Activated CD4-positive, CD25-positive, alpha-beta regulatory T cell treated with anti-CD3 and anti-CD28 coated beads, Interleukin-2, amount 50 U/mL, for 72 hours (primary cell): ENCODE measurements around the gene CUX1.
A peak's percentile ranks its signal among the peaks of the same experiment; 100 is the strongest.
"Not testable (repeated sequence)": the region's sequence is repeated elsewhere in the genome, so short reads cannot be mapped to it uniquely, and the experiment has no call there.

Source experiments
- DNase-seq: peaks from one replicate; pipeline ENCODE4 v3.0.0; 2021

The CUX1 gene

DNA sequence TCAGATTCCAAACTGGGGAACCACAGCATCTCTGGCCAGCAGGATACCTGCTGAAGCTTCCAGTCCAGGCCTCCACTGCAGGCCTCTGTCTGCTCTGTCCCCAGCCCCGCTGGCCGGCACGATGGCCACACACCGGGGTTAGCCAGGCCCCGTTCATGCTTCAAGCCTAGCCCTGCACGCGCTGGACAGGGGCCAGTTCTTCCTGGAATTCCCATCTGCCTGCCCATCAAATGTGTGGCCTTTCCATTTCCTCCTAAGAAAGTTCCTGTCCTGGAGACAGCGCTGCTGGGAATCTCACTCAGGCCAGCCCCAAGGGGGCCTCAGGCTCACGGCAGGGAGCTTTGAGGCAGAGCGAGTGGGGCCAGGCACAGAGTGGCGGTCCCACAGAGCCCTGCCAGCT is 487.2 kb downstream of the CUX1 start:
- no peak for DNase-seq

DNA sequence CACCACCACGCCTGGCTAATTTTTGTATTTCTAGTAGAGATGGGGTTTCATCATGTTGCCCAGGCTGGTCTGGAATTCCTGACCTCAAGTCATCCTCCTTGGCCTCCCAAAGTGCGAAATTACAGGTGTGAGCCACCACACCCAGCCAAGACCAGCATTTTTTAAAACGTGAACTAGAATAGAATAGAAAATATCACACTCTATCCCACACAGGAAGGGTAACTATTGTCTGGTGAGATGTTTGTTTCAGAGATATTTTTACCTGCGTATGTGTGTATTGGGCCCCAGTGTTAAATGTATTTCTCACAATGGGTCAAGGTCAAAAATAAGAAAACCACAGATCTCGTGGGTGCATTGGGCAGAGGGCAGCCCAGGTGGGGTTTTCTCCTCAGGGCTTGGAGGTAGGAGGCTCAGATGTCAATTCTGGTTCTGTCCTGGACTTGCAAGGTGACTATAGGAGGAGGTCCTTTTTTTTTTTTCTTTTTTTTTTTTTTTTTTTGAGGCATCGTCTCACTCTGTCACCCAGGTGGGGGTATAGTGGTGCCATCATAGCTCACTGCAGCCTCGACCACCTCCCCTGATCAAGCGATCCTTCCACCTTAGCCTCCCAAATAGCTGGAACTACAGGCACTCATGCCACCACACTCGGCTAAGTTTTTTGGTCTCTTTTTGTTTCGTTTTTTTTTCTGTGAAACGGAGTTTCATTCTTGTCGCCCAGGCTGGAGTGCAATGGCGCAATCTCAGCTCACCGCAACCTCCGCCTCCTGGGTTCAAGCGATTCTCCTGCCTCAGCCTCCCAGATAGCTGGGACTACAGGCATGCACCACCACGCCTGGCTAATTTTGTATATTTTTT is 488.2 kb downstream of the CUX1 start:
- DNase-seq = no peak

DNA sequence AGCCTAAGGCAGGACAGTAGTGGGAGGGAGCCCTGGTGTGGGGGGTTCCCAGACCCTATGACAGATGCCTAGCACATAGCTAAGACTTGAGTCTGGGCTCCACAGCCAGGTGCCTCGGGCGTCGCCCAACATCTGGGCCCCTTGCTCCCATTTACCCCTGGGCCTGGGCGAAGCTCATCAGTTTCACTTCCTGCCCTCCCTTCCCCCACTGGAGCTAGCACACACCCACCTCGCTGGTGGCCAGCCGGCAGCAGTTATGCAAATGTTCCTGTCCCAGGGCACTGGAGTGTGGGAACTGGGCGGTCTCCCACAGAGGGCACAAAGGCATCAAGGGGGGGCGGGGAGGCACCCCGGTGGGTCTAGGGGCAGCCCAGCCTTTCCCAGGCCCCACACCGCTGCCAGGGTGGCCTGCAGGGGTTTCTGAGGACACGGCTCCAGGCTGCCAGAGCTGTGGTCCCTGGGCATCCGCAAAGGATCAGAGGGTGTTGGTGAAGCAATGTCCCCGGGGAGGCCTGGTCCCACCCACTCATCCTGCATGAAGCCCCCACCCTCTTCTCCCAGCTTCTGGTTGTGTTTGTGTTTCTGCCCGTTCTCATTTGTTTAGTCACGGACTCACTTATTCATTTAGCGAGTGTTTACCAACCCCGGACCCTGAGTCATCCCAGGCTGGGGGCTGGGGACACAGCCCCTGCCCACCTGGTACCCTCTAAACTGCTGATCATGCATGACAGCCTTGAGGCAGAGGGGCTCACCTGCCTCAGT is 489.7 kb downstream of the CUX1 start:
- DNase-seq = peak; percentile 58

DNA sequence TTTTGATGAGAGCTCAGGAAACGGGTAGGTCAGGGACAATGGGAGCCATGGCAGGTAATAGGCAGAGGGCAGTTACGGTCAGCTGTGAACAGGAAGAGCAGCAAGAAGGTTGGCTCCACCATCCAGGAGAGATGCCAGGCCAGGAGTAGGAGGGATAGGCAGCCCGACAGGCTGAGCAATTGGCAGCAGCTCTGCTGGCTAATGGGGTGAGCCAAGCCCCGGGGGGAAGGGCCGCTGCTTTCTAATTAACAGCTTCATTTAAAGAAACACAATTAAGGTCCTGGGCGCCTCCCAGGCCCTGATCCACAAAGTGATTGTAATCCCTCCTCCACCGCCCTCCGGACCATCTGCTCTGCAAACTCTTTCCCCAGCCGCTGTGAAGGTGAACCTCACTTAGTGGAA is 493.0 kb downstream of the CUX1 start:
- DNase-seq = no peak

DNA sequence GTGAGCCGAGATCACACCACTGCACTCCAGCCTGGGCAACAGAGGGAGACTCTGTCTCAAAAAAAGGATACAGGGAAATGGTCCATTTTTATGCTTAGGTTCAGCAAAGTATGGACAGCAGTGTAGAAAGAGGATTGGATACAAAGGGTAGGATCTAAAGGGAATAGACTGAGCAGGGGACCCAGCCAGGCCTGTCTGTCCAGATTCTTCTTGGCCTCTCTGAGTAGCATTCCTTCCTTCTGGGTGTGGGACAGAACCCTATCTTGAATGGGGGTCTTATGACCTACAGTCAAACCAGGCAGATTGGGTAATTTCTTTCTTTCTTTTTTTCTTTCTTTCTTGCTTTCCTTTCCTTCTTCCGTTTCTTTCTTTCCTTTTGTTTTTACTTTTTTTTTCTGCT is 494.9 kb downstream of the CUX1 start:
- no peak for DNase-seq

DNA sequence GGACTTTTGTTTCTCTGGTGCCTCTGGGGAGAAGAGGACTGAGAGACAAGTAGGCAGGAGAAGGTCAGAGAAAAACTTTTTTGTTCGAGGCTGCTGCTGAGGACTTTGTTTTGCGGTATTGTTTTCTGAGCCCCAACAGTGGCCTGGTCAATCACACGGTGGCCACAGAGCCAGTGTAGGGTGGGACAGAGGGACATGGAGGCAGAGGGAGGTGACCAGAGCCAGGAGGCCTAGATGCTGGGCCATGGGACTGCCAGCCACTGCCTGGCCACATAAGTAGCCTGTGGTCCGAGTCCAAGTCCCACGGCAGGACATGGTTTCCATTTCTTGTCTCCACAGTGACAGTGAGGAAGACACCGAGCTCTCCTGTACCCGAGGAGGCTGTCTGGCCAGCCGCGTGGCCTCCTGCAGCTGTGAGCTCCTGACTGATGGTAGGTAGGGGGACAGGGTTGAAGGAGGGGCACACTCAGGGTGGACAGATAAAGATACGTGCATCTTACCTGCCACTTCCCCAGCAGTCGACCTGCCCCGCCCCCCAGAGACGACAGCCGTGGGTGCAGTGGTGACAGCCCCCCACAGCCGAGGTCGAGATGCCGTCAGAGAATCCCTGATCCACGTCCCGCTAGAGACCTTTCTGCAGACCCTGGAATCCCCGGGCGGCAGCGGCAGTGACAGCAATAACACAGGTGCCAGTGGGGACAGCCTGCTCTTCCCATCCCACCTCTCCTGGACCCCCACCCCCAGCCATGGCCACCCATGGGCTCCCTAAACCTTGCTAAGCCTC is 496.8 kb downstream of the CUX1 start:
- no peak for DNase-seq

DNA sequence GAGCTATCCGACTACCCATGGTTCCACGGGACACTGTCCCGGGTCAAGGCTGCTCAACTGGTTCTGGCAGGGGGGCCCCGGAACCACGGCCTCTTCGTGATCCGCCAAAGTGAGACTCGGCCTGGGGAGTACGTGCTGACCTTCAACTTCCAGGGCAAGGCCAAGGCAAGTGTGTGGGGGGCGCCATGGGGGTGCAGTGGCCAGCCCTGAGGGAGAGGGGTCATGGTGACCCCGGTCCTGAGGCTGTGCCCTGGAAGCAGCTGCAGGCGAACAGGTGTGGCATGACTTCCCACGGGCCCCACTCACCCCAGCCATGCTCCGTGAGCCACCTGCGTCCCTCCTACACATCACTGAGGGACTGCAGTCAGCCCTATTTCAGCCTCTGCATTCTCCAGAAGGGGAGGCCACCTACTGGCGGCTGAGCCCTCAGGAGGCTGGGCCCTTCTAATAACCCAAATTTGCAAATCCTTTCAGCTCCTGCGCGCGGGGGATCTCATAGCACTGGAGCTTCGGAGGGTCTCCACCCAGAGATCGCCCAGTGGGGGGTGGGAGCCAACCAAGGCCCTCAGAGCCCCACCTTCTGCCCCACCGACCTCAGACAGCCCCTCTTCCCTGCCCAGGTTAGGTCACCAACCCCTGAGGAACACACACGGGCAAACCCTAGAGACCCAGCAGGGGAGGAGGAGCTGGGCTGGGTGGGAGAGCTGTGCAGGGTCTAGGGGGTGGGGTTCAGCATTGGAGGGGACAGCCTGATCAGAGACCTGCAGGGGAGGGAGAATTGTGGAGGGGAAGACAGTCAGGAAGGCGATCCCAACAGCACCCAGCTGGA is 500.0 kb downstream of the CUX1 start:
- DNase-seq = no peak

DNA sequence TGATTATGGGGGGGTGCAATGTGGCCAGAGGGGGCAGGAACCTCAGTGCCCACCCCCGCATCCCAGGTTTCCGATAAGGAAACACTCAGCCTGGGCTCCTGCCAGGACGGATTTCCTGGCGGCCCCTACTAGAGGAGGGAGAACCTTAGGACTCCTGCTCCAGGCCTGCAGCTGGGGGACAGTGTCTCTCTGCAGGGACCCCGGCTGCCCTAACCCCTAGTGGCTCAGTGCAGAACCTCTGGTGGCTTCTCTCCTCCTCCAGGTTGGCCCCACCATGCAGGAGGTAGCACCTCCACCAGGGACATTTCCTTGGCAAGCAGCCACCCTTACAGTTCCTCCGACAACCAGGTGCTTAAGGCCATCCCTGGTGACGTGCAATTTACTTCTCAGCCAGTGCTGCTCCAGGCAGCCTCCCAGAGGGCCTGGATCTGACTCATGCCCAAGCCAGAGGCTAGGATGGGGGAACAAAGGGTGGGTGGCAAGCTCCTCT is 501.1 kb downstream of the CUX1 start:
- no peak for DNase-seq

DNA sequence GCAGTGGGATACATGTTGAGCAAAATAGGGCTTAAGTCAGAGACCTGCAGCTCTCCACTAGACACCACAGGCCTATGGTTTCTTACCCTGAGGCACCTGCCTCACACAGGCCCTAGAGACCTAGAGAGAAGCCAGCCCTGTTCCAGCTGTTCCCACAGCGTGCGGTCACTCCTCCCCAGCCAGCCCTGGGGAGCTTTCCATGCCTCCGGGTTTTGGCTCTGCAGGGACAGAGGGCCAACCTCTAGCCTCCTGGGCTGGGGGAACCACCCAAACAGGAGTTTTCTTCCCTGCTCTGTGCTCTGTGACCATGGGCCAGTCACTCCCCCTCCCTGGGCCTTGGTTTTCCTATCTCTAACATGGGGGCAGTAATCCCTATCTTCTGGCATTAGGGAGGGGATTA is 502.2 kb downstream of the CUX1 start:
- no peak for DNase-seq

DNA sequence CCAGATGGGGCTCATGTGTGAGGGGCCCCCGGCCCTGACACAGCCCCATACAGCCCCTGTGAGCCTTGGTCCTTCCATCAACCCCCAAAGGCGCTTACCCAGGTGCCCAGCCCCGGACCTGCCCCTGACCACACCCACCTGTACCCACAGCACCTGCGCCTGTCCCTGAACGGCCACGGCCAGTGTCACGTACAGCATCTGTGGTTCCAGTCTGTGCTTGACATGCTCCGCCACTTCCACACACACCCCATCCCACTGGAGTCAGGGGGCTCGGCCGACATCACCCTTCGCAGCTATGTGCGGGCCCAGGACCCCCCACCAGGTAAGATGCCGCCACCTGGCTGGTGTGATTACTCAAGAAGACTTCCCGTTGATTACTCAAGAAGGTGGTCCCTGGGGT is 502.8 kb downstream of the CUX1 start:
- no peak for DNase-seq

DNA sequence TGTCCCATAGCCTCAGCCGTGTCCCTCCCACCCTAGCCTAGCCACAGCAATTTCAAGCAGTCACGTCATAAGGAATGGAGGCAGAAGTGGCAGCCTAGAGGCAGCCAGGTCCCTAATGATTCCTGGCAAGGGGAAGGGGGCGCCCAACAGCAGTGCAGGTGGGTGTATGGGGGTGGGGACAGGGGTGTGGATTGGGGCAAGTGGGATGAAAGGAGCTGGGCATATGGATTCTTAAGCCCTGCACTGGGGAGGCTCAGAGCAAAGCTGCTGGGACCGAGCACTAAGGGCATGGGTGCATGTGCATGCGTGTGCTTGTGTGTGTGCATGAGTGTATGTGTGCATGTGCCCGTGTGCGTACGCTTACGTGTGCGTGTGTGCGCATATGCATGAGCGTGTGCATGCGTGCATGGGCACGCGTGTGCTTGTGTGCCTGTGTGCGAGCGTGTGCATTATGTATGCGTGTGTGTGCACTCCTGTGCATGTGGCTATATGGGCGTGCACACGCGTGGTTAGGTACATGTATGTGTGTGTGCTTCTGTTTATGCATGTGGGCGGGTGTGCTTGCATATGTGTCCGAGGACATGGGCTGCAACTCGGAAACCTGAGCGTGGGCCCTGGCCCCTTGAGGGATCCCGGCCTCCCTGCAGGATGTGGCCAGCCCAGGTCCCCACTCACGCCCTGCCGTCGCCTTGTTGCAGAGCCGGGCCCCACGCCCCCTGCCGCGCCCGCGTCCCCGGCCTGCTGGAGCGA is 503.4 kb downstream of the CUX1 start:
- DNase-seq = no peak

DNA sequence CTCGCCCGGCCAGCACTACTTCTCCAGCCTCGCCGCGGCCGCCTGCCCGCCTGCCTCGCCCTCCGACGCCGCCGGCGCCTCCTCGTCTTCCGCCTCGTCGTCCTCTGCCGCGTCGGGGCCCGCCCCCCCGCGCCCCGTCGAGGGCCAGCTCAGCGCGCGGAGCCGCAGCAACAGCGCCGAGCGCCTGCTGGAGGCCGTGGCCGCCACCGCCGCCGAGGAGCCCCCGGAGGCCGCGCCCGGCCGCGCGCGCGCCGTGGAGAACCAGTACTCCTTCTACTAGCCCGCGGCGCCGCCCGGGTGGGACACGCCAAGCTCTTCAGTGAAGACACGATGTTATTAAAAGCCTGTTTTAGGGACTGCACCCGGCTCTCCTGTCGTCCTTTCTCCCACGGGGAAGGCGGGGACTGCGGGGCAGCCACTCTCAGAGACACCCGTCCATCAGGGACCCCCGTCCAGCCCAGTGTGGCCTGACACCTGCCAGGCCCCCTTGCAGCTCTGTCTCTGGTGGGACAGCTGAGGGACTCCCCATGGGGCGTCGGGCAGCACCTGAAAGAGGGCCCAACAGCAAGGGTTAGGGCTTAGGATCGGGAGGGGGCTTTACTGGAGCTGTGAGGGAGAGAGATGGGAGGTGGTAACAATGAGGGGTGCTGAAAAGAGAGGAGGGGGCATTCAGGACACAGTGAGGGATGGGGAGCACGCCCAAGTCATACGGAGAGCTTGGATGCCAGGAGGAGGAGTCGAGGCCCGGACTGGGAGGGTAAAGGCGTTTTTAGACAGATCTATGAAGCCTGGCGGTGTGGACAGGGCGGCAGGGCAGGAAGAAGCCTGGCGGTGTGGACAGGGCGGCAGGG is 504.1 kb downstream of the CUX1 start:
- DNase-seq = no peak

DNA sequence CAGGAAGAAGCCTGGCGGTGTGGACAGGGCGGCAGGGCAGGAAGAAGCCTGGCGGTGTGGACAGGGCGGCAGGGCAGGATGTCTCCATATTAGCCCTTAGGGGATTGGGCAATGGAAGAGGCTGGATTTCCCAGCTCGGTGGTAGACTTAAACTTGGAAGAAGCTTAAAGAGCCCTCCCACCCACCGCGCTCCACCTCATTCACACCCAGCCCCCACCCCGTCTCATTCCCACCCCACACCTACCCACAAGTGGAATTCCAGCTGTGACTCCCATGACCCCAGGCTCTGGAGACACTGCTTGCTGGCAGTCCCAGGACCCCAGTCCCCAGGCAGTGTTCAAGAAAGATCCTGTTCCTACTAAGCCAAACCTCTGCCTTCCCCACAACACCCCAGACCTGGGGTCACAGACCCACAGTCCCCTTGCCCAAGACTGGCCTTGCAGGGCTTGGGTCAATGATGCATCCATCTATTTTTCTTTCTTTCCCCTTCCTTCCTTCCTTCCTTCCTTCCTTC is 504.8 kb downstream of the CUX1 start:
- DNase-seq = no peak

DNA sequence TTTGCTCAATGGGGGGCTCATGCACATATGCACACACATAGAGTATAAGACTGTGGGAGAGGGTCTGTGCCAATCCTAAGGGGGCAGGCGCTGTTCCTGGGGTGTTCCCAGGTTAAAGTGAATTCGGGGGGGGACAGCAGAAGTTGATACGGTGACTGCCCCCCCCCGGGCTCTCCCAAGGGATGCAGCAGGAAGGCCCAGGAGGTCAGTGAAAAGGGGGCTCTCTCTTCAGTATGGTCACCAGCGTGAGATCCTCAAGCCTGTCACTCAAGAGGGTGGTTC is 506.4 kb downstream of the CUX1 start:
- DNase-seq = peak; percentile 14

DNA sequence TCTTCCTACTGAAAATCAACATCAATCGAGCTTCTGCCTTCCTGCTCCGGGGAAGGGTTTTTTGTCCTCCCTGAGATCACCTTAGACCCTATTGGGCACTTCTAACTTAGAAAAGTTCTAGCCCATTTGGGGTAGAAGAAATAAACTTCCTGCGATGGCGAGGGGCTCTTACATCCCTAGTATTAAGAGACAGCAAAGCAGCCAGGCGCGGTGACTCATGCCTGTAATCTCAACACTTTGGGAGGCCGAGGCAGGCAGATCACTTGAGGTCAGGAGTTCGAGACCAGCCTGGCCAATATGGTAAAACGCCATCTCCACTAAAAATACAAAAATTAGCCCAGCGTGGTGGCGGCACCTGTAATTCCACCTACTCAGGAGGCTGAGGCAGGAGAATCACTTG is 507.7 kb downstream of the CUX1 start:
- not testable (repeated sequence) for DNase-seq

DNA sequence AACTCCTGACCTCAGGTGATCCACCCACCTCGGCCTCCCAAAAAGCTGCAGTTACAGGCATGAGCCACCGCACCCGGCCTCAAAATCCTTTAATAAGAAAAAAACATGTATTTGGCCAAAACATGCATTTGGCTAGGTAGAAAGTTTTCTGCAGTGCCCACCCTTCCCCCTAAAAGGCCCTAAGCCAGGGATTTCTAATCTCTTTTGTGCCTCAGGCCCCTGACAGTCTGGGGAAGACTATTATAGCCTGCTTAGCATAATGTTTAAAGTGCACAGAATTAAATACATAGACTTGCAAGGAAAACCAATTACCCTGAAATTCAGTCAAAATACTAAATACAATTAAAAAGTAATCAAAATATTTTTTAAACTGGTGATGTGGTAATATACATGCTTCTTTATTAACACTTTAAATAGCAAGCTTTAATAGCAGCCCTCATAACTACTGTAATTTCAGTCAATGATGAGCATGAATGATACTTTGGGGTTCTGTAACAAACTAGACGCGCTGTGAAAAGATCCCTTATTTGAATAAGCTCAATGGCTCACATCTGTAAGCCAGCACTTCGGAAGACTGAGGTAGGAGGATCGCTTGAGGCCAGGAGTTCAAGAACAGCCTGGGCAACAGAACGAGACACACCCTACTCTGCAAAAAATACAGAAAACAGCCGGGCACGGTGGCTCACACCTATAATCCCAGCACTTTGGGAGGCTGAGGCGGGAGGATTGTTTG is 508.9 kb downstream of the CUX1 start:
- no peak for DNase-seq

DNA sequence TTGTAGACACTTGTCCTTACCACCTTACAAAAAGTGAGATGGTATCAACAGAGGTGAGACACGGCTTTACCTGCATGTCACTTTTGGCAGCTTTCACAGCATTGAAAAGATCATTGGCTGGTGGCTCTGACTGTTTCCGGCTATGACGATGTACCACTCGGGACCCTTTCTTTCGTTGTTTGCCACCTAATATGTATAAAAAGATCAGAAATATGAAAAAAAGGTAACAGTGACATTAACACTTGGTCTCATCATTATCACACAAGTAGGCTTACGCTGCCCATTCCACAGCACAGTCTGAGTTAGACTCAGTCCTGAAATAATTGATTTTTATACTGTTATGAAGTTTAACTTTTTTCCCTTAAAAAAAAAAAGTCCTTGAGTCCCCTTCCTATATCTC is 509.8 kb downstream of the CUX1 start:
- DNase-seq = not testable (repeated sequence)

DNA sequence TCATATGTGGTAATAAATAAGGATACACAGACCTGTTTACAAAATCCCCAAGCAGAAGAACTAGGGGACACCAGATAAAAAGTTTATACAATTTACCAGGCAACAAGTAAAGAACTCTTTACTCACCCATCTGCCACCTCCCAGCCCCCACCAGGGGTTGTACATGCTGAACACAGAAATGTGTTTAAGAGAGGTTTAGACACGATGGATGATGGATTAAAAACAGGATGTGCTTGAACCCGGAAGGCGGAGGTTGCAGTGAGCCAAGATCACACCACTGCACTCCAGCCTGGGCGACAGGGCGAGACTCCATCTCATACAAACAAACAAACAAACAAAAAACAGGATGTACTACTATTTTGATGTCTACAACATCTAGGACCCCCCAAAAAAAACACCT is 511.4 kb downstream of the CUX1 start:
- not testable (repeated sequence) for DNase-seq

DNA sequence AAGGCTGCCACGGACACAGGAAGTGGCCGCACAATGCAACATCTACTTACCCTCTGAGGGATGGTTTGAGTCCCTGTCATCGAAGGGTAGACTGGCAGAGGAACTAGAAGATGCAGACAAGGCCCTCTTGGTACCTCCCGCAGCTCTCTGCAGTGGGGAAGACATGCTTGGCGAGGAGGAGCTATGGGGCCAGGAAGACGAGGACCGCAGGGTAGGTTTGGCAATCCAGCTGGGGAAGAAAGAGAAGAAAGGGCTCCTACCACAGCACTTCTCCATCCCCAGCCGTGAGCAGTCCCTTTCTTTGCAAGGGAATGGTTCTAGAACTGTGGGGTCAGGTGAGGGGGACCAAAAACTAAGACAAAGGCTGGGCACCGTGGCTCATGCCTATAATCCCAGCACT is 511.9 kb downstream of the CUX1 start:
- DNase-seq = not testable (repeated sequence)
